HG02938 (cell line): ENCODE measurements around the gene FANCM.

Experiments used
- ATAC-seq: cut with Tn5 transposase; IDR thresholded peaks from one replicate; pipeline ENCODE4 v1.9.1; 2021; ENCODE audit warnings: mild to moderate bottlenecking, moderate library complexity; ENCODE audit not compliant: unreplicated experiment

The FANCM gene

GRCh38 chr14:45135659-45136395, at the start of gene FANCM:
Gene FANCM (plus strand): TSS chr14:45135930. CDS start chr14:45136032, 102 bp downstream.
- ATAC-seq: peak; percentile 35

GRCh38 chr14:45089813-45090212, 45.9 kb upstream of the FANCM start:
- ATAC-seq: peak; percentile 69

- ATAC-seq: no peak
These were observed 44.0 kb upstream of the FANCM start for GRCh38 chr14:45091710-45092109.

GRCh38 chr14:45094275-45094674, 41.5 kb upstream of the FANCM start:
- ATAC-seq: no peak

- no peak for ATAC-seq
These were observed 40.6 kb upstream of the FANCM start for GRCh38 chr14:45095143-45095542.

GRCh38 chr14:45096218-45096617, 39.5 kb upstream of the FANCM start:
- no peak for ATAC-seq

- no peak for ATAC-seq
These were observed 31.9 kb upstream of the FANCM start for GRCh38 chr14:45103806-45104205.

GRCh38 chr14:45104561-45104960, 31.2 kb upstream of the FANCM start:
- no peak for ATAC-seq

GRCh38 chr14:45112896-45113781, 22.6 kb upstream of the FANCM start:
- ATAC-seq: no peak

GRCh38 chr14:45114327-45114726, 21.4 kb upstream of the FANCM start:
- ATAC-seq: no peak

- ATAC-seq: no peak
These were observed 17.1 kb upstream of the FANCM start for GRCh38 chr14:45118594-45118993.

- ATAC-seq: no peak
These were observed 15.6 kb upstream of the FANCM start for GRCh38 chr14:45120096-45120495.

GRCh38 chr14:45123271-45123670, 12.5 kb upstream of the FANCM start:
- no peak for ATAC-seq

- ATAC-seq: no peak
These were observed 10.0 kb upstream of the FANCM start for GRCh38 chr14:45125754-45126153.

- no peak for ATAC-seq
These were observed 6.6 kb upstream of the FANCM start for GRCh38 chr14:45128963-45129629.

GRCh38 chr14:45133683-45134050, 2.1 kb upstream of the FANCM start:
- no peak for ATAC-seq

- ATAC-seq: peak; percentile 94
These were observed 1.4 kb upstream of the FANCM start, which contains the start of gene FKBP3 for GRCh38 chr14:45134051-45134958. Gene FKBP3 (minus strand): TSS chr14:45134481. CDS start chr14:45134456, 25 bp downstream.

- ATAC-seq: no peak
These were observed 574 bp upstream of the FANCM start for GRCh38 chr14:45135156-45135555.

GRCh38 chr14:45136399-45136798, 669 bp downstream of the FANCM start:
- no peak for ATAC-seq

GRCh38 chr14:45140661-45141187, 5.0 kb downstream of the FANCM start:
- no peak for ATAC-seq
